ENCODE results near the gene CCDC27.

The CCDC27 gene

GRCh38 chr1:3787745-3788605, 35.7 kb downstream of the CCDC27 start:
- no peak for DNase-seq (ENCODE audit: low read depth)
- no peak overlapping the region for H3K4me3 ChIP-seq (ENCODE audit: low read depth, low read length)
- TF ChIP-seq, protein P1, sequence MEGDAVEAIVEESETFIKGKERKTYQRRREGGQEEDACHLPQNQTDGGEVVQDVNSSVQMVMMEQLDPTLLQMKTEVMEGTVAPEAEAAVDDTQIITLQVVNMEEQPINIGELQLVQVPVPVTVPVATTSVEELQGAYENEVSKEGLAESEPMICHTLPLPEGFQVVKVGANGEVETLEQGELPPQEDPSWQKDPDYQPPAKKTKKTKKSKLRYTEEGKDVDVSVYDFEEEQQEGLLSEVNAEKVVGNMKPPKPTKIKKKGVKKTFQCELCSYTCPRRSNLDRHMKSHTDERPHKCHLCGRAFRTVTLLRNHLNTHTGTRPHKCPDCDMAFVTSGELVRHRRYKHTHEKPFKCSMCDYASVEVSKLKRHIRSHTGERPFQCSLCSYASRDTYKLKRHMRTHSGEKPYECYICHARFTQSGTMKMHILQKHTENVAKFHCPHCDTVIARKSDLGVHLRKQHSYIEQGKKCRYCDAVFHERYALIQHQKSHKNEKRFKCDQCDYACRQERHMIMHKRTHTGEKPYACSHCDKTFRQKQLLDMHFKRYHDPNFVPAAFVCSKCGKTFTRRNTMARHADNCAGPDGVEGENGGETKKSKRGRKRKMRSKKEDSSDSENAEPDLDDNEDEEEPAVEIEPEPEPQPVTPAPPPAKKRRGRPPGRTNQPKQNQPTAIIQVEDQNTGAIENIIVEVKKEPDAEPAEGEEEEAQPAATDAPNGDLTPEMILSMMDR (conservative IDR thresholded peaks at IDR 0.05; ENCODE audit: low read depth, low read length): no peak

DNA sequence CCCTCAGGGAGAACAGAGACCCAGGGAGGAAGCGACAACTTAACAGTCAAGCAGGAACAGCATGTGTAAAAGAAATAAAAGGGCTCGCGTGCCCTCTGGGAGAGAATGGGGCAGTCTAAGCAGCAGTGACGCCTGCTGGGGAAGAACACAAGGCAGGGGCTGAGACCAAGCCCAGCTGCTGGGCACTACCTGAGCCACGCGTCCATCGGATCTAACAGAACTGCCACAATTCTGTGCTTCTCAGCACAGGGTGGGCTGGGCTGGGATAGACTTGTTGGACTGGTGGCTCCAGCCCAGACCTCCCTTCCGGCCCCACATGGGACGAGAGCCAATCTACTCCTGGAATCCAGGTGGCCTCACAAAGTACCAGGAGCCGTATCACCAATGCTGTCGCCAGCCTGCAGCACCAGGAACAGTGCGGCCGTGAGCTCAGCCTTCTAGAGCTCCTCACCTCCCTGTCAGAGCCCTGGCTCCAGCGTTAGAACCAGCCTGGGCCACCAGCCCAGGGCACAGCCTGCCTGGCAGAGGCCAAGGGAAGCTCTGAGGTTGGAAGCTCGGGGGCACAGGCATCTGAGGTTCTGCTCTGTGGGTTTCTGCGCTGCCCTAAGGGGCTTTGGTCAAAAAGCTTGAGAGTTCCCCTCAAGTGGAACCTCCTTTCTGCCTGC, 36.6 kb downstream of the CCDC27 start:
- TF ChIP-seq, protein P1 (conservative IDR thresholded peaks at IDR 0.05; ENCODE audit: low read depth, low read length): no peak
- no peak overlapping the region for H3K4me3 ChIP-seq (ENCODE audit: low read depth, low read length)
- DNase-seq (ENCODE audit: low read depth): no peak

DNA sequence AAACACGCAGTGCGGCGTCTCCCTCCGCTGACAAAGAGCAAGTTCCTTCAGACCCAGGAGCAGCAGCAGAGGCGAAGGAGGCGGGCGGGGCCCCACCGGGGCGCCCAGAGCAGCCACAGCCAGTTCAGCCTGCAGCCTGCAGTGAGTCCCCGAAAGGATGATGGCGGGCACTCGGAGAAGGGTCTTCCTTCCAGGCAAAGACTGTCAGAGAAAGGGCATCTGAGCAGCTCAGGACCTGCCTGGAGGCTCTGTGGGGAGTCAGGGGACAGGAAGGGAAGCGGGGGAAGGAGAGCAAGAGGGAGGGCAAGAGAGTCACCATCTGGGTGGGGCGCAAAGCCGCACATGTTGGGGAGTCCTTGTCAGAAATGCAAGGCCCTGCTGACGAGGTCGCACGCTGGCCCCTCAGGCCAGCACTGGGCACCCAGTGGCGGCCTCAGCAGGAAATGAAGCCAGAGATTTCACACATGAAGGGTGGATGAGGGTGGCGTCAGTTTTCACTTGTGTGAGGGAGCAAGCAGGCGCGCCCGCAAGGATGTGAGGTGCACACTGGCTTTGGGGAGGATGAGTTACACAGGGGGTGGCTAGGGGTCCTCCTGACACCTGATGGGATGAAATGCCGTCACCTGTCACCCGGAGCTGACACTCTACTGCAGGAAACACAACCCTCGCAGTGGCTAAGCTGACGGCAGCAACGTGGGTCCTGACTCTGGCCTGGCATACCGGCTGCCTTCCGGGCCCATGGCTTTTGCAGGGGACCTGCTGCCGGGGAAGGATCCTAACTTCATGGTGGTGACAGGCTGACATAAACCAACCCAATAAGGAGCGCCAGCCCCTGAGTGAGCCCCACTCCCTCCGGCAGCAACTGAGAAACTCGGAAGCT, 37.4 kb downstream of the CCDC27 start:
- no peak for DNase-seq (ENCODE audit: low read depth)
- TF ChIP-seq, protein P1 (conservative IDR thresholded peaks at IDR 0.05; ENCODE audit: low read depth, low read length): no peak
- H3K4me3 ChIP-seq (ENCODE audit: low read depth, low read length): no peak overlapping the region

DNA sequence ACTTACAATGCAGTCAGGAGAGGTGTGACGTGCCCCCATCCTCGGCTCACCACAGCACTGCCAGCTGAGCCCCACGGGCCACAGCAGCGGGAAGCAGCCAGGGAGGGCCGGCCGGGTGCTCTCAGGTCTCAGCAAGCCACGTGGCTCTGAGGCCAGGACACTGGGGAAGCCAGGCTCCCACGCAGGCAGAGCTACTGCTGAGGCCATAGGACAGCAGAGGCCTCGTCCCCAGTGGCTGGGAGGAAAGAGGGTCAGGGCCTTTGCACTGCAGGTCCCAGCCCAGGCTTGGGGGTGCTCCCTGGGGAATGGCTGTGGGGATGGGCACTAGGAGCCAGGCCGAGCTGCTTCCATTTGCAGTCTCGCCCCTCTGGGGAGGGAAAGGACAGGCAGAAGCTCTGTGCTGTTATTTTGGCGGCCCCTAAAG, 38.3 kb downstream of the CCDC27 start:
- no peak overlapping the region for H3K4me3 ChIP-seq (ENCODE audit: low read depth, low read length)
- TF ChIP-seq, protein P1 (conservative IDR thresholded peaks at IDR 0.05; ENCODE audit: low read depth, low read length): no peak
- DNase-seq (ENCODE audit: low read depth): no peak

DNA sequence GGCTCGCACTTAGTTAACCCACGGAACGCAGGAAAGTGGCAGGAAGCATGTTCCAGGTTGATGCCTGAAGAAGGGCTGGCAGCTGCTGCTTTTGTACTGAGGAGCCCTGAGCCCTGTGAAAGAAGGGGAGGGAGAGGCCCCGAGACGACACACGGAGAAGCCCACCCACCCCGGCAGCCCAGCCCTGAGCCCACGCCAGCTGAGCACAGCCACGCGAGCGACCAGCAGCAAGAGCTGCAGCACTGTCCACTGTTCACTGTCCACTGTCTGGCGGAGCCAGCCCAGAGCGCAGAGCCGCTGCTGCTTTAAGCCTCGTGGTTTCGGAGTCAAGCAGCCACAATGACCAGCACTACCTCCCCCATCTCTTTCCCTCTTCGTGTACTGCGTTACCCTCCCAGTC, 38.7 kb downstream of the CCDC27 start:
- DNase-seq (ENCODE audit: low read depth): no peak
- H3K4me3 ChIP-seq (ENCODE audit: low read depth, low read length): no peak overlapping the region
- TF ChIP-seq, protein P1 (conservative IDR thresholded peaks at IDR 0.05; ENCODE audit: low read depth, low read length): no peak

DNA sequence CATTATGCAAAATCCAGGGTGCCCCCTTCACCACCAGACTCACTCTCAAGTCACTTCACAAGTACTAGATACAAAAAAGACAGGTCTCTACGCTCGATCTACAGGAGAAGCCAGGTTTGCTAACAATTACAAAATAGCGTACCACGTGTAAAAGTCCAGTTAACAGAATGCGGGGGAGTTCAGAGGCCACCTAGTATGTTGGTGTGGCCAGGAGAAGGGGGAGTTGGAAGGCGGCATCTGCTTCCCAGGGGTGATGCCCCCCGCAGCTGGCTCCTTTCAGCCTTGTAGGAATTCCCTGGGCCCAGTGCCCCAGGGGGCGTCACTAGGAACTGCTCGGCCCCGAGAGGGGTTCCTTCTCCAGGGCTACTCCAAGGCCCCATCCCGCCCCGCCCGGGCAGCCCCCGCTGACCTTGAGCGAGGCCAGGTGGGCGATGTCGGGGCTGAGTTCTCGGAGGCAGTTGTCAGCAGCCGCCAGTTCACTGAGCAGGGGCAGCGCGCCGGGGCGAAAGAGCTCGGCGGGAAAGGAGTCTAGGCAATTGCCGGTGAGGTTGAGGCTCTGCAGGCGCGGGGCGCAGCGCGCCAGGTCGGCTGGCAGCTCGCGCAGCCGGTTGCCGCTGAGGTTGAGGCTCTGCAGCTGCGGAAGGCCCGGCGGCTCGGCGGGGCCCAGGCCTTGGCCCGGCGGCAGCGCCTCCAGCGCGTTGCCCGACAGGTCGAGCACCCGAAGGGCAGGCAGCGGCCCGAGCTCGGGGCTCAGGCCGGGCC, 43.4 kb downstream of the CCDC27 start:
- DNase-seq (ENCODE audit: low read depth): peak; percentile 18
- TF ChIP-seq, protein P1 (conservative IDR thresholded peaks at IDR 0.05; ENCODE audit: low read depth, low read length): no peak
- peak overlapping the region; percentile 77 for H3K4me3 ChIP-seq (ENCODE audit: low read depth, low read length)

All from choroid plexus epithelial cell (primary cell).